Caco-2 (cell line): ENCODE data around the gene CNTNAP5. TPM values are rescaled to one million over a fixed set of nuclear protein-coding genes. Genes with fewer than 3 reads are reported as not detected.

Source experiments
- BruUV-seq: library from RNA; stranded (reverse); fragments of 400-500 nt; replicated peaks from 2 replicates; lab custom pipeline; 2021; lab: Mats Ljungman, UMichigan
- CTCF ChIA-PET: fragments of 300-600 bp; sonication (Branson Sonifier 250); formaldehyde crosslinking; loops from one replicate; lab custom pipeline; 2022; ENCODE audit warnings: antibody characterized with exemption; lab: Charles Lee
- POLR2A ChIA-PET: fragments of 300-600 bp; sonication (Branson Sonifier 250); formaldehyde crosslinking; loops from one replicate; lab custom pipeline; 2022; ENCODE audit warnings: antibody characterized with exemption; lab: Charles Lee
- DNase-seq, 2 experiments: peaks; one replicate each; pipeline versions ENCODE4 v3.0.0 to v3.0.0-alpha.2; 2020 to 2022
- H3K27me3 ChIP-seq: replicated peaks from 2 replicates; pipeline ENCODE4 v1.6.0; 2011; ENCODE audit warnings: low read length; ENCODE audit not compliant: control insufficient read depth, insufficient read depth
- H3K36me3 ChIP-seq: 2 replicates; pipeline ENCODE4 v1.5.1; 2011; ENCODE audit warnings: low read length; ENCODE audit not compliant: control insufficient read depth, insufficient read depth
- H3K4me1 ChIP-seq: fragments of 250-450 bp; sonication (Bioruptor Pico); 2 replicates; pipeline ENCODE4 v1.5.1; 2020; ENCODE audit warnings: mild to moderate bottlenecking
- H3K4me3 ChIP-seq: 2 replicates; pipeline ENCODE4 v1.5.1; 2011; ENCODE audit warnings: low read depth, mild to moderate bottlenecking, control low read depth, low read length
- H3K9me3 ChIP-seq: fragments of 250-450 bp; sonication (Bioruptor Pico); 2 replicates; pipeline ENCODE4 v1.5.1; 2020; ENCODE audit warnings: mild to moderate bottlenecking, moderate library complexity
- H3K27ac Mint-ChIP-seq: one replicate; pipeline ENCODE4 v1.8.0; 2022; ENCODE audit warnings: mixed read lengths; ENCODE audit not compliant: unreplicated experiment
- H3K27me3 Mint-ChIP-seq: one replicate; pipeline ENCODE4 v1.8.0; 2022; ENCODE audit warnings: mixed read lengths; ENCODE audit not compliant: insufficient read depth, unreplicated experiment
- H3K36me3 Mint-ChIP-seq: one replicate; pipeline ENCODE4 v1.8.0; 2022; ENCODE audit warnings: mild to moderate bottlenecking, mixed read lengths; ENCODE audit not compliant: insufficient read depth, unreplicated experiment
- H3K4me1 Mint-ChIP-seq: one replicate; pipeline ENCODE4 v1.8.0; 2022; ENCODE audit warnings: low read depth, mixed read lengths; ENCODE audit not compliant: unreplicated experiment
- H3K4me3 Mint-ChIP-seq: one replicate; pipeline ENCODE4 v1.8.0; 2022; ENCODE audit warnings: mild to moderate bottlenecking, moderate library complexity, mixed read lengths; ENCODE audit not compliant: unreplicated experiment
- H3K9me3 Mint-ChIP-seq: one replicate; pipeline ENCODE4 v1.8.0; 2022; ENCODE audit warnings: mixed read lengths; ENCODE audit not compliant: unreplicated experiment
- CTCF ChIP-seq, 2 experiments: fragments of 200-600 bp in 1 of 2; IDR thresholded peaks; 1 replicate in 1 of 2; 2 replicates in 1 of 2; pipeline versions ENCODE4 v1.5.1 to v1.8.0; 2011 to 2022; ENCODE audit warnings: antibody characterized with exemption in 1 of 2, control low read depth in 1 of 2, inconsistent platforms in 1 of 2, low read depth in 1 of 2, low read length in 1 of 2, mild to moderate bottlenecking in 1 of 2, moderate library complexity in 1 of 2; ENCODE audit not compliant: insufficient read depth in 1 of 2, severe bottlenecking in 1 of 2, unreplicated experiment in 1 of 2
- intact Hi-C: fragments of 100-400 bp; cut with micrococcal nuclease; formaldehyde crosslinking; loops from one replicate; pipeline ENCODE4 v1.10.0; 2022; ENCODE audit not compliant: unreplicated experiment
- total RNA-seq: library from RNA; stranded (reverse); gene quantifications from 2 replicates; pipeline ENCODE4 v1.2.3, GENCODE V29; 2022

The CNTNAP5 gene
- total RNA-seq, 1 experiment from 2014 or later: 0.14 TPM

- no peak for DNase-seq
- no peaks in the 10 kb centered on the region for H3K9me3 Mint-ChIP-seq
- ChIA-PET CTCF (interaction anchor here (0.7 kb wide), 1 partner anchor 72 kb away, joined by 3 read pairs; no protein-coding TSS in a partner anchor), POLR2A (no interaction called here)
- no peak for TF ChIP-seq CTCF (IDR thresholded peaks at IDR 0.05; ENCODE audit: insufficient read depth in 1 of 2, low read depth in 1 of 2, low read length in 1 of 2, severe bottlenecking in 1 of 2, unreplicated experiment in 1 of 2)
- Histone ChIP-seq H3K27me3 (no peaks in the 10 kb centered on the region), H3K36me3 (no peaks in the 10 kb centered on the region), H3K9me3 (no peaks in the 10 kb centered on the region), H3K4me3 (no peak overlapping the region), H3K4me1 (no peaks in the 10 kb centered on the region)
- H3K27me3 Mint-ChIP-seq: peaks cover 9% of the 10 kb centered on the region
- intact Hi-C loops: no loop called here
- H3K4me3 Mint-ChIP-seq: no peak overlapping the region
- no TSS peak for BruUV-seq
- H3K36me3 Mint-ChIP-seq: no peaks in the 10 kb centered on the region
- no peak overlapping the region for H3K27ac Mint-ChIP-seq
- no peaks in the 10 kb centered on the region for H3K4me1 Mint-ChIP-seq
These were observed 928.8 kb downstream of the CNTNAP5 start for GRCh38 chr2:124953921-124954320.

- no peak for TF ChIP-seq CTCF (IDR thresholded peaks at IDR 0.05; ENCODE audit: insufficient read depth in 1 of 2, low read depth in 1 of 2, low read length in 1 of 2, severe bottlenecking in 1 of 2, unreplicated experiment in 1 of 2)
- no peak for DNase-seq
- no peaks in the 10 kb centered on the region for H3K9me3 Mint-ChIP-seq
- ChIA-PET CTCF (no interaction called here), POLR2A (no interaction called here)
- peaks cover 4% of the 10 kb centered on the region for H3K27me3 Mint-ChIP-seq
- Histone ChIP-seq H3K36me3 (no peaks in the 10 kb centered on the region), H3K9me3 (no peaks in the 10 kb centered on the region), H3K27me3 (no peaks in the 10 kb centered on the region), H3K4me3 (no peak overlapping the region), H3K4me1 (no peaks in the 10 kb centered on the region)
- H3K27ac Mint-ChIP-seq: no peak overlapping the region
- H3K4me3 Mint-ChIP-seq: no peak overlapping the region
- no TSS peak for BruUV-seq
- intact Hi-C loops: no loop called here
- H3K4me1 Mint-ChIP-seq: no peaks in the 10 kb centered on the region
- no peaks in the 10 kb centered on the region for H3K36me3 Mint-ChIP-seq
These were observed 934.5 kb downstream of the CNTNAP5 start for GRCh38 chr2:124959581-124959980.

- POLR2A ChIA-PET: no interaction called here
- Mint-ChIP-seq H3K27ac (no peak overlapping the region), H3K36me3 (no peaks in the 10 kb centered on the region), H3K27me3 (peaks cover 2% of the 10 kb centered on the region), H3K4me1 (no peaks in the 10 kb centered on the region), H3K9me3 (no peaks in the 10 kb centered on the region), H3K4me3 (no peak overlapping the region)
- Histone ChIP-seq H3K36me3 (no peaks in the 10 kb centered on the region), H3K27me3 (no peaks in the 10 kb centered on the region), H3K4me3 (no peak overlapping the region), H3K9me3 (no peaks in the 10 kb centered on the region), H3K4me1 (no peaks in the 10 kb centered on the region)
- no peak for DNase-seq
- intact Hi-C loops: no loop called here
- CTCF ChIA-PET: no interaction called here
- no TSS peak for BruUV-seq
- TF ChIP-seq CTCF (IDR thresholded peaks at IDR 0.05; ENCODE audit: insufficient read depth in 1 of 2, low read depth in 1 of 2, low read length in 1 of 2, severe bottlenecking in 1 of 2, unreplicated experiment in 1 of 2): no peak
These were observed 936.0 kb downstream of the CNTNAP5 start for GRCh38 chr2:124961132-124961531.
